OCI-LY1 (cell line): ENCODE data around the gene LYZL2.
"Not testable (repeated sequence)": the region's sequence is repeated elsewhere in the genome, so short reads cannot be mapped to it uniquely, and the experiment has no call there.

ENCODE experiments used
- H2AFZ ChIP-seq: fragments of 200-600 bp; sonication (generic), shearing (Covaris generic); 2 replicates; pipeline ENCODE4 v1.6.0; 2014; ENCODE audit warnings: antibody characterized with exemption, mild to moderate bottlenecking, low read length
- H3F3A ChIP-seq: fragments of 200-600 bp; sonication (generic), shearing (Covaris generic); 2 replicates; pipeline ENCODE4 v1.6.0; 2014; ENCODE audit warnings: mild to moderate bottlenecking, antibody characterized with exemption, low read length, moderate library complexity; ENCODE audit not compliant: insufficient read depth
- H3K27ac ChIP-seq: fragments of 200-600 bp; sonication (generic); 2 replicates; pipeline ENCODE4 v1.5.1; 2014; ENCODE audit warnings: low read length, mixed run types, mild to moderate bottlenecking, low read depth; ENCODE audit not compliant: poor library complexity, severe bottlenecking
- H3K27me3 ChIP-seq: fragments of 200-600 bp; sonication (generic); 2 replicates; pipeline ENCODE4 v1.6.0; 2014; ENCODE audit warnings: antibody characterized with exemption, mild to moderate bottlenecking, low read length, moderate library complexity; ENCODE audit not compliant: insufficient read depth
- H3K36me3 ChIP-seq: fragments of 200-600 bp; sonication (generic); 2 replicates; pipeline ENCODE4 v1.6.1; 2014; ENCODE audit warnings: mild to moderate bottlenecking, antibody characterized with exemption, low read length, moderate library complexity, mixed read lengths; ENCODE audit not compliant: insufficient read depth
- H3K4me1 ChIP-seq: fragments of 200-600 bp; sonication (generic); 2 replicates; pipeline ENCODE4 v1.5.1; 2014; ENCODE audit warnings: mild to moderate bottlenecking, low read length, moderate library complexity; ENCODE audit not compliant: insufficient read depth, severe bottlenecking
- H3K4me2 ChIP-seq: fragments of 200-600 bp; sonication (generic), shearing (Covaris generic); 2 replicates; pipeline ENCODE4 v1.6.1; 2014; ENCODE audit warnings: low read length
- H3K4me3 ChIP-seq: fragments of 200-600 bp; sonication (generic); 2 replicates; pipeline ENCODE4 v1.5.1; 2014; ENCODE audit warnings: low read length, low read depth, mild to moderate bottlenecking, mixed read lengths; ENCODE audit not compliant: poor library complexity, severe bottlenecking
- H3K79me2 ChIP-seq: fragments of 200-600 bp; shearing (Covaris generic); 2 replicates; pipeline ENCODE4 v1.6.1; 2016; ENCODE audit warnings: mixed run types, low read length, mixed read lengths; ENCODE audit not compliant: insufficient read depth
- H3K9ac ChIP-seq: fragments of 200-600 bp; sonication (generic), shearing (Covaris generic); 2 replicates; pipeline ENCODE4 v1.6.1; 2014; ENCODE audit warnings: mild to moderate bottlenecking, low read length, mixed read lengths
- H3K9me2 ChIP-seq: fragments of 200-600 bp; sonication (generic), shearing (Covaris generic); 2 replicates; pipeline ENCODE4 v1.6.1; 2014; ENCODE audit warnings: low read depth, mild to moderate bottlenecking, low read length, mixed read lengths
- H3K9me3 ChIP-seq: fragments of 200-600 bp; shearing (Covaris generic); 2 replicates; pipeline ENCODE4 v1.6.1; 2014; ENCODE audit warnings: low read length, mixed read lengths
- H4K20me1 ChIP-seq: fragments of 200-600 bp; sonication (generic), shearing (Covaris generic); 2 replicates; pipeline ENCODE4 v1.6.0; 2016; ENCODE audit warnings: mild to moderate bottlenecking, low read length; ENCODE audit not compliant: insufficient read depth
- EZH2 ChIP-seq: fragments of 200-600 bp; sonication (generic), shearing (Covaris generic); IDR thresholded peaks from 2 replicates; pipeline ENCODE4 v1.8.0; 2017; ENCODE audit warnings: borderline replicate concordance, mixed run types, mild to moderate bottlenecking, antibody characterized with exemption, low read length, moderate library complexity, mixed read lengths
- TF ChIP-seq, protein P1 (sequence below): fragments of 200-600 bp; sonication (generic), shearing (Covaris generic); IDR thresholded peaks from 2 replicates; pipeline ENCODE4 v1.5.1; 2017; ENCODE audit warnings: mild to moderate bottlenecking, antibody characterized with exemption, low read length, moderate library complexity, mixed read lengths

The LYZL2 gene

DNA sequence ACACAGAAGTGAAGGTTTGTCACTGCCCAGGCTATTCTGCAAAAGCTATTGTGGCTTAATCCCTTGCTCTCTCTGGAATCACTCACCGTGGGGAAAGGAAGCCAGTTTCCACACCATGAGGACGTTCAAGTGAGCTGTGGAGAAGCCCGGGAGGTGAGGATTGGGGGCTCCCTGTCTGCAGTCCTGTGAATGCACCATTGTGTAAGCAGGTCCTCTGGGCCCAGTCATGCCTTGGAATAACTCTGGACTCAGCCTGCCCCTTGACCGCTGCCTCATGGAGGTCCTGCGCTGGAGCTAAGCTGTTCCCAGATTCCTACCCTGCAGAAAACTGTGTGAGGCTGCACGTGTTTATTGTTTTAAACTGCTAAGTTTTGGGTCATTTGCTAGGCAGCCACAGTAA is 33.5 kb downstream of the LYZL2 start:
- no peaks in the 10 kb centered on the region for H4K20me1 ChIP-seq
- H3K4me1 ChIP-seq: no peaks in the 10 kb centered on the region
- no peaks in the 10 kb centered on the region for H3K79me2 ChIP-seq
- H3K4me3 ChIP-seq: no peak overlapping the region
- H3K36me3 ChIP-seq: no peaks in the 10 kb centered on the region
- H2AFZ ChIP-seq: no peak overlapping the region
- no peak overlapping the region for H3K27ac ChIP-seq
- H3K9ac ChIP-seq: no peak overlapping the region
- H3K4me2 ChIP-seq: no peak overlapping the region
- no peaks in the 10 kb centered on the region for H3F3A ChIP-seq
- TF ChIP-seq, protein P1, sequence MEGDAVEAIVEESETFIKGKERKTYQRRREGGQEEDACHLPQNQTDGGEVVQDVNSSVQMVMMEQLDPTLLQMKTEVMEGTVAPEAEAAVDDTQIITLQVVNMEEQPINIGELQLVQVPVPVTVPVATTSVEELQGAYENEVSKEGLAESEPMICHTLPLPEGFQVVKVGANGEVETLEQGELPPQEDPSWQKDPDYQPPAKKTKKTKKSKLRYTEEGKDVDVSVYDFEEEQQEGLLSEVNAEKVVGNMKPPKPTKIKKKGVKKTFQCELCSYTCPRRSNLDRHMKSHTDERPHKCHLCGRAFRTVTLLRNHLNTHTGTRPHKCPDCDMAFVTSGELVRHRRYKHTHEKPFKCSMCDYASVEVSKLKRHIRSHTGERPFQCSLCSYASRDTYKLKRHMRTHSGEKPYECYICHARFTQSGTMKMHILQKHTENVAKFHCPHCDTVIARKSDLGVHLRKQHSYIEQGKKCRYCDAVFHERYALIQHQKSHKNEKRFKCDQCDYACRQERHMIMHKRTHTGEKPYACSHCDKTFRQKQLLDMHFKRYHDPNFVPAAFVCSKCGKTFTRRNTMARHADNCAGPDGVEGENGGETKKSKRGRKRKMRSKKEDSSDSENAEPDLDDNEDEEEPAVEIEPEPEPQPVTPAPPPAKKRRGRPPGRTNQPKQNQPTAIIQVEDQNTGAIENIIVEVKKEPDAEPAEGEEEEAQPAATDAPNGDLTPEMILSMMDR: no peak
- TF ChIP-seq EZH2: no peak
- no peaks in the 10 kb centered on the region for H3K27me3 ChIP-seq
- H3K9me2 ChIP-seq: no peaks in the 10 kb centered on the region
- H3K9me3 ChIP-seq: no peaks in the 10 kb centered on the region

DNA sequence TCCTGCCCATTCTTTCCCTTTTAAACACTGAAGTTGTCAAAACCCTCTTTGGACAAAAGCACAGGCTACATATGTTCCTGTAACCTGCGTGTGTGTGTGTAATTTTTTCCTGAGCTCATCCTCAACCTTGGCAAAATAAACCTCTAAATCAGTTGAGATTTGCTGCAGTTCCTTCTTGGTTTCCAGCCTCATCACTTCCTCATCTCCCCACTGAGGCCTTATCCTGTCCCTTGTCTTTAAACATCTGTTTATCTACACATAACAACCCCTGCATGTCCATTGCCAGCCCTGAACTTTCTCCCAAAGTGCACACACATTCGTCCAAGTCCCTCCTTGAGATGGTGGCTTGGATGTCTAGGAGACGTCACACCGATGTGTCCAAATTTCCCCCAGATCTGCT is 35.5 kb downstream of the LYZL2 start:
- no peaks in the 10 kb centered on the region for H3F3A ChIP-seq
- no peaks in the 10 kb centered on the region for H3K27me3 ChIP-seq
- H3K9me3 ChIP-seq: no peaks in the 10 kb centered on the region
- H3K9ac ChIP-seq: no peak overlapping the region
- H3K9me2 ChIP-seq: no peaks in the 10 kb centered on the region
- no peaks in the 10 kb centered on the region for H3K4me1 ChIP-seq
- H3K79me2 ChIP-seq: no peaks in the 10 kb centered on the region
- no peaks in the 10 kb centered on the region for H4K20me1 ChIP-seq
- no peaks in the 10 kb centered on the region for H3K36me3 ChIP-seq
- H3K4me2 ChIP-seq: no peak overlapping the region
- no peak overlapping the region for H3K27ac ChIP-seq
- no peak overlapping the region for H2AFZ ChIP-seq
- no peak overlapping the region for H3K4me3 ChIP-seq
- TF ChIP-seq EZH2: no peak
- TF ChIP-seq, protein P1: no peak

DNA sequence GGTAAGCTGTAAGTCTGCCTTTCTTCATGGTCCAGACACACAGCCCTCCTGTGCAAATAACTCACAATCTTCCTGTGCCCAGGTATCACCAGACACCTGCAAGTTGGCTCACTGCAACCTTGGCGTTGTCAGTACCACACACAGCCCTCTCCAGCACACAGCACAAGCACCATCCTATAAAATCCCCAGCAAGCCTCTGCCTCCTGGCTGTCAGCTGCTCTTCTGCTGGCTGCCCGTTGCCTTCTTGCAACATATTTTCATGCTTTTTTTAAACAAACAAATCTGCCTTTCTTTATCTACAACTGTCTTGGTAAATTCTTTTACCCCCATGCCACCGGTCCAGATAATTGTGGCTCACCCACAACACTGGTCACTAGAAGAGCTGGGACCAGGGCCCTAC is 36.8 kb downstream of the LYZL2 start:
- not testable (repeated sequence) for H3K9me2 ChIP-seq, H3K9me3 ChIP-seq, H3K9ac ChIP-seq, H3K27ac ChIP-seq, H4K20me1 ChIP-seq, H3F3A ChIP-seq, H3K4me3 ChIP-seq, H3K4me2 ChIP-seq, H2AFZ ChIP-seq, H3K36me3 ChIP-seq, H3K27me3 ChIP-seq, H3K79me2 ChIP-seq, H3K4me1 ChIP-seq

DNA sequence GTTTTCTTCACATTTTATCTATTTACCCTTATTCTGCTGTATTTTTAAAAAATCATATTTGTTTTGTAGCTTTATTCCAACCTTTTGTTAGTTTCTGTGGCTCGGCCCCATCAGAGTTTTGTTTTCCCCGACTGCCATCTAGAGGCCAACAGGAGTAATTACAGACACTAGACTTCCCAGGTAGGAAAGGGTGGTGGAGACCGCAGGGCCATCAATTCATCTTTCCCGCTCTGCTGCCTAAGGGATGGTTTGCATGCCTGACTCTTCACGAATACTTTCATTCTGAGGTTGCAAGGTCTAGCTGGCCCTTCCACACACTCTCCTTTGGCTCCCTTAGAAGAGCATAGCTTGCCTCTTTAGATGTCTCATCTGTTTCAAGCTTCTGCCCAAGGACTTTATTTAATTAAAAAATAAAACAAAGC is 38.3 kb downstream of the LYZL2 start:
- Histone ChIP-seq H3K27ac (no peak overlapping the region), H3F3A (no peaks in the 10 kb centered on the region), H3K4me3 (no peak overlapping the region), H3K79me2 (no peaks in the 10 kb centered on the region), H3K9me3 (no peaks in the 10 kb centered on the region), H4K20me1 (no peaks in the 10 kb centered on the region), H3K27me3 (no peaks in the 10 kb centered on the region), H2AFZ (no peak overlapping the region), H3K9me2 (no peaks in the 10 kb centered on the region), H3K36me3 (no peaks in the 10 kb centered on the region), H3K4me2 (no peak overlapping the region), H3K4me1 (peaks cover 9% of the 10 kb centered on the region), H3K9ac (no peak overlapping the region)
- TF ChIP-seq, protein P1: peak; percentile 71
- TF ChIP-seq EZH2: no peak
